Measurements from ENCODE around the gene GABPB2. TPM values are rescaled to one million over a fixed set of nuclear protein-coding genes. Genes with fewer than 3 reads are reported as not detected.

Gene GABPB2
- total and polyA plus RNA-seq, 4 donors, result 0.94 to 13.3 (median 4.4) TPM

DNA sequence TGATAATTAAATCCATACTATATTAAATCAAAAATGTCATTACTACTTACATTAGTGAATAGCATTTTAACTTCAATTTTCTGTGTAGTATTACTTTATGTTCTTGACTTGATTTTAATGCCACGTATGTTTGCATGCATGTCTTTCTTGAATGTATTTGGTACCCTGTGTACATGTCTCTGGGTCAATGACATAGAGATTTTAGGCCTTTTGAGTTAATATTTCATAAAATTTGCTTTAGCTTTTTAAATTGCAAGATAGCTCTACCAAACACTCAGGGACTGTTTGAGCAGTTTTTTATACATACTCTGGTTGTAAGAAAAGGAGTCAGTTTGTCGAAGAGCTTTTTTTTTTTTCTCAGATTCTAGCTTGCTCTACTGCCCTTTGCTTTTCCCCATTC lies 8.9 kb upstream of the GABPB2 start:
- Histone ChIP-seq H3K4me3 (ENCODE audit: low read depth in 1 of 3, low read length in 3 of 3) (no peak overlapping the region), H3K9me3 (ENCODE audit: control insufficient read depth in 4 of 4, low read length in 3 of 4) (no peaks in the 10 kb centered on the region), H3K36me3 (ENCODE audit: control insufficient read depth in 4 of 4, insufficient read depth in 3 of 4, low read depth in 1 of 4, low read length in 3 of 4) (no peaks in the 10 kb centered on the region), H3K27ac (ENCODE audit: low read depth in 1 of 2, low read length in 2 of 2) (no peak overlapping the region), H3K4me1 (ENCODE audit: control insufficient read depth in 4 of 4, insufficient read depth in 4 of 4, low read length in 3 of 4) (peaks cover 7 to 49% (median 44%) of the 10 kb centered on the region in 4 donors), H3K9ac (ENCODE audit: low read depth in 1 of 2, low read length in 2 of 2) (no peak overlapping the region), H3K27me3 (ENCODE audit: control insufficient read depth in 4 of 4, insufficient read depth in 4 of 4, low read length in 3 of 4) (no peaks in the 10 kb centered on the region)
- TF ChIP-seq TAF1 (conservative IDR thresholded peaks at IDR 0.05), result no peak
- no peak for TF ChIP-seq YY1 (IDR thresholded peaks at IDR 0.05)
- TF ChIP-seq GABPA (IDR thresholded peaks at IDR 0.05 in 1 of 2, conservative IDR thresholded peaks at IDR 0.05 in 1 of 2), result peak in 1 of 2 donors; percentile 16
- no peak for TF ChIP-seq HNF4A (conservative IDR thresholded peaks at IDR 0.05)
- TF ChIP-seq EGR1 (IDR thresholded peaks at IDR 0.05; ENCODE audit: low read depth in 2 of 2), result no peak
- TF ChIP-seq, protein P1, sequence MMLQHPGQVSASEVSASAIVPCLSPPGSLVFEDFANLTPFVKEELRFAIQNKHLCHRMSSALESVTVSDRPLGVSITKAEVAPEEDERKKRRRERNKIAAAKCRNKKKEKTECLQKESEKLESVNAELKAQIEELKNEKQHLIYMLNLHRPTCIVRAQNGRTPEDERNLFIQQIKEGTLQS (IDR thresholded peaks at IDR 0.05), result no peak
- no peak for TF ChIP-seq HNF4G (IDR thresholded peaks at IDR 0.05)
- no peak for TF ChIP-seq JUND (IDR thresholded peaks at IDR 0.05)
- no peak for TF ChIP-seq FOXA2 (IDR thresholded peaks at IDR 0.05)
- TF ChIP-seq RAD21 (IDR thresholded peaks at IDR 0.05), result no peak
- TF ChIP-seq, protein P2, sequence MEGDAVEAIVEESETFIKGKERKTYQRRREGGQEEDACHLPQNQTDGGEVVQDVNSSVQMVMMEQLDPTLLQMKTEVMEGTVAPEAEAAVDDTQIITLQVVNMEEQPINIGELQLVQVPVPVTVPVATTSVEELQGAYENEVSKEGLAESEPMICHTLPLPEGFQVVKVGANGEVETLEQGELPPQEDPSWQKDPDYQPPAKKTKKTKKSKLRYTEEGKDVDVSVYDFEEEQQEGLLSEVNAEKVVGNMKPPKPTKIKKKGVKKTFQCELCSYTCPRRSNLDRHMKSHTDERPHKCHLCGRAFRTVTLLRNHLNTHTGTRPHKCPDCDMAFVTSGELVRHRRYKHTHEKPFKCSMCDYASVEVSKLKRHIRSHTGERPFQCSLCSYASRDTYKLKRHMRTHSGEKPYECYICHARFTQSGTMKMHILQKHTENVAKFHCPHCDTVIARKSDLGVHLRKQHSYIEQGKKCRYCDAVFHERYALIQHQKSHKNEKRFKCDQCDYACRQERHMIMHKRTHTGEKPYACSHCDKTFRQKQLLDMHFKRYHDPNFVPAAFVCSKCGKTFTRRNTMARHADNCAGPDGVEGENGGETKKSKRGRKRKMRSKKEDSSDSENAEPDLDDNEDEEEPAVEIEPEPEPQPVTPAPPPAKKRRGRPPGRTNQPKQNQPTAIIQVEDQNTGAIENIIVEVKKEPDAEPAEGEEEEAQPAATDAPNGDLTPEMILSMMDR (IDR thresholded peaks at IDR 0.05; ENCODE audit: low read depth, low read length, missing input control), result no peak
- TF ChIP-seq SP1 (IDR thresholded peaks at IDR 0.05), result no peak
- TF ChIP-seq RXRA (IDR thresholded peaks at IDR 0.05), result peak; percentile 61 to 66
- WGBS, result 31% methylated on average over 2 of the region's 2 CpGs
- no peak for DNase-seq (ENCODE audit: low spot score)

DNA sequence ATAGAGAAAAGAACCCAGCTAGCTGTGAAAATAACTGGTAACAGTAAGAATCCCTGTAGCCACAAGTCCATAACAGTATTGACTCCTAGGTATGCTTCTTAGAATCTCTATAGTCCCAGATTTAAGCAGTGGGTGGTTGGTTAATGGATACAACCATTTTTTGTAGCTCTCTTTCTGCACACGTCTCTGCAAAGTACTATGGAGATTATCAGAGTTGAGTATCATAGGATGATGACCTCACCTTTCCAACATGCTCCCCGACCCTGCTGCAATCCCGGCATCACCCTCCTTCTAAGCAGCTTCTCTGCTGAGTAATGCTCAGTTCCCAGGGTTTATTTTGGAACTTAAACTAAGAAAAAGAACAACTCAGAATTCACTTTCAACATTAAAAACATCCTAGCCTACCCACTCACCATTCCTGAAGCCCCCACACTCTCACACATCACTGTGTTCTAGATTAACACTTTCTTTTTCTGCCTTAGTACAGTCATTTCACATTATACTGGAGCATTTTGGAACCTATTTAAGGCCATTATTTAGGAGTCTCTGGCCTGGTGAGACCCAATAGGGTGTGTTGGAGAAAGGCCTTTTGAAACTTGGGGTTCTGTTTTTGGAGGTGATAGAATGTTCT lies 7.7 kb upstream of the GABPB2 start:
- TF ChIP-seq FOXA1 (IDR thresholded peaks at IDR 0.05) (no peak), HNF4A (conservative IDR thresholded peaks at IDR 0.05) (no peak), FOXA2 (IDR thresholded peaks at IDR 0.05) (no peak), GABPA (IDR thresholded peaks at IDR 0.05 in 1 of 2, conservative IDR thresholded peaks at IDR 0.05 in 1 of 2) (no peak)
- Histone ChIP-seq H3K36me3 (ENCODE audit: control insufficient read depth in 4 of 4, insufficient read depth in 3 of 4, low read depth in 1 of 4, low read length in 3 of 4) (no peaks in the 10 kb centered on the region), H3K4me1 (ENCODE audit: control insufficient read depth in 4 of 4, insufficient read depth in 4 of 4, low read length in 3 of 4) (peaks cover 6 to 45% (median 38%) of the 10 kb centered on the region in 4 donors), H3K27ac (ENCODE audit: low read depth in 1 of 2, low read length in 2 of 2) (no peak overlapping the region), H3K9ac (ENCODE audit: low read depth in 1 of 2, low read length in 2 of 2) (no peak overlapping the region), H3K27me3 (ENCODE audit: control insufficient read depth in 4 of 4, insufficient read depth in 4 of 4, low read length in 3 of 4) (no peaks in the 10 kb centered on the region), H3K4me3 (ENCODE audit: low read depth in 1 of 3, low read length in 3 of 3) (no peak overlapping the region), H3K9me3 (ENCODE audit: control insufficient read depth in 4 of 4, low read length in 3 of 4) (no peaks in the 10 kb centered on the region)
- DNase-seq (ENCODE audit: low spot score), result no peak
- 80% methylated on average over 3 of the region's 3 CpGs for WGBS

DNA sequence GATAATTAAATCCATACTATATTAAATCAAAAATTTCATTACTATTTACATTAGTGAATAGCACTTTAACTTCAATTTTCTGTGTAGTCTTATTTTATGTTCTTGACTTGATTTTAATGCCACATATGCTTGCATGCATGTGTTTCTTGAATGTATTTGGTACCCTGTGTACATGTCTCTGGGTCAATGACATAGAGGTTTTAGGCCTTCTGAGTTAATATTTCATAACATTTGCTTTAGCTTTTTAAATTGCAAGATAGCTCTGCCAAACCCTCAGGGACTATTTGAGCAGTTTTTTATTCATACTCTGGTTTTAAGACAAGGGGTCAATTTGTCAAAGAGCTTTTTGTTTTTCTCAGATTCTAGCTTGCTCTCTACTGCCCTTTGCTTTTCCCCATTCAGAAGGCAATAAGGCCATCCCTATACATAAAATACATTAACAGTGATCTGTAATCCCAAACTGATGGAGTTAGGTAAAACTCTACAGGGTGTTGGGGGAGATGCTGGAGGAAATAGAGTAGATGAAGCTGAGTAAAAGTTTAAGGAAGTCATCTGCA lies 5.4 kb upstream of the GABPB2 start:
- H3K27ac ChIP-seq (ENCODE audit: low read depth in 1 of 2, low read length in 2 of 2), result no peak overlapping the region
- TF ChIP-seq NR2F2 (IDR thresholded peaks at IDR 0.05), result no peak
- TF ChIP-seq EGR1 (IDR thresholded peaks at IDR 0.05; ENCODE audit: low read depth in 2 of 2), result no peak
- TF ChIP-seq, protein P3, sequence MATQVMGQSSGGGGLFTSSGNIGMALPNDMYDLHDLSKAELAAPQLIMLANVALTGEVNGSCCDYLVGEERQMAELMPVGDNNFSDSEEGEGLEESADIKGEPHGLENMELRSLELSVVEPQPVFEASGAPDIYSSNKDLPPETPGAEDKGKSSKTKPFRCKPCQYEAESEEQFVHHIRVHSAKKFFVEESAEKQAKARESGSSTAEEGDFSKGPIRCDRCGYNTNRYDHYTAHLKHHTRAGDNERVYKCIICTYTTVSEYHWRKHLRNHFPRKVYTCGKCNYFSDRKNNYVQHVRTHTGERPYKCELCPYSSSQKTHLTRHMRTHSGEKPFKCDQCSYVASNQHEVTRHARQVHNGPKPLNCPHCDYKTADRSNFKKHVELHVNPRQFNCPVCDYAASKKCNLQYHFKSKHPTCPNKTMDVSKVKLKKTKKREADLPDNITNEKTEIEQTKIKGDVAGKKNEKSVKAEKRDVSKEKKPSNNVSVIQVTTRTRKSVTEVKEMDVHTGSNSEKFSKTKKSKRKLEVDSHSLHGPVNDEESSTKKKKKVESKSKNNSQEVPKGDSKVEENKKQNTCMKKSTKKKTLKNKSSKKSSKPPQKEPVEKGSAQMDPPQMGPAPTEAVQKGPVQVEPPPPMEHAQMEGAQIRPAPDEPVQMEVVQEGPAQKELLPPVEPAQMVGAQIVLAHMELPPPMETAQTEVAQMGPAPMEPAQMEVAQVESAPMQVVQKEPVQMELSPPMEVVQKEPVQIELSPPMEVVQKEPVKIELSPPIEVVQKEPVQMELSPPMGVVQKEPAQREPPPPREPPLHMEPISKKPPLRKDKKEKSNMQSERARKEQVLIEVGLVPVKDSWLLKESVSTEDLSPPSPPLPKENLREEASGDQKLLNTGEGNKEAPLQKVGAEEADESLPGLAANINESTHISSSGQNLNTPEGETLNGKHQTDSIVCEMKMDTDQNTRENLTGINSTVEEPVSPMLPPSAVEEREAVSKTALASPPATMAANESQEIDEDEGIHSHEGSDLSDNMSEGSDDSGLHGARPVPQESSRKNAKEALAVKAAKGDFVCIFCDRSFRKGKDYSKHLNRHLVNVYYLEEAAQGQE (IDR thresholded peaks at IDR 0.05), result no peak
- no peak for TF ChIP-seq JUND (IDR thresholded peaks at IDR 0.05)
- no peak for TF ChIP-seq SP1 (IDR thresholded peaks at IDR 0.05)
- TF ChIP-seq RXRA (IDR thresholded peaks at IDR 0.05), result peak; percentile 97 to 98
- TF ChIP-seq TAF1 (conservative IDR thresholded peaks at IDR 0.05), result no peak
- TF ChIP-seq, protein P4, sequence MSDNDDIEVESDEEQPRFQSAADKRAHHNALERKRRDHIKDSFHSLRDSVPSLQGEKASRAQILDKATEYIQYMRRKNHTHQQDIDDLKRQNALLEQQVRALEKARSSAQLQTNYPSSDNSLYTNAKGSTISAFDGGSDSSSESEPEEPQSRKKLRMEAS (IDR thresholded peaks at IDR 0.05), result peak; percentile 46
- peak; percentile 14 to 51 for TF ChIP-seq HNF4A (conservative IDR thresholded peaks at IDR 0.05)
- no peak for TF ChIP-seq FOXA1 (IDR thresholded peaks at IDR 0.05)
- TF ChIP-seq, protein P1 (IDR thresholded peaks at IDR 0.05), result no peak
- TF ChIP-seq, protein P2 (IDR thresholded peaks at IDR 0.05; ENCODE audit: low read depth, low read length, missing input control), result no peak

More for the DNA sequence above, 5.4 kb upstream of the GABPB2 start:
- DNase-seq (ENCODE audit: low spot score), result no peak
- Histone ChIP-seq H3K9ac (ENCODE audit: low read depth in 1 of 2, low read length in 2 of 2) (no peak overlapping the region), H3K9me3 (ENCODE audit: control insufficient read depth in 4 of 4, low read length in 3 of 4) (no peaks in the 10 kb centered on the region), H3K4me3 (ENCODE audit: low read depth in 1 of 3, low read length in 3 of 3) (no peak overlapping the region), H3K36me3 (ENCODE audit: control insufficient read depth in 4 of 4, insufficient read depth in 3 of 4, low read depth in 1 of 4, low read length in 3 of 4) (no peaks in the 10 kb centered on the region), H3K4me1 (ENCODE audit: control insufficient read depth in 4 of 4, insufficient read depth in 4 of 4, low read length in 3 of 4) (peaks cover 6 to 34% (median 28%) of the 10 kb centered on the region in 4 donors), H3K27me3 (ENCODE audit: control insufficient read depth in 4 of 4, insufficient read depth in 4 of 4, low read length in 3 of 4) (no peaks in the 10 kb centered on the region)

Measured in liver (tissue), 9 donors.